ENCODE results near the gene CCDC88B. TPM values are rescaled to one million over a fixed set of nuclear protein-coding genes. Genes with fewer than 3 reads are reported as not detected.

Gene CCDC88B
- total RNA-seq, 1 experiment from 2014 or later, result 9.6 TPM

GRCh38 chr11:64299847-64300648, 40.0 kb upstream of the CCDC88B start, which contains the start of gene CATSPERZ:
CATSPERZ (plus strand) TSS chr11:64300358; CDS start chr11:64300411, 53 bp downstream.
- ChIA-PET CTCF (interaction anchor here (0.5 to 2.3 kb wide), 12 partner anchors 14 to 388 kb away, joined by 3 to 23 read pairs (median 4); partner anchors contain the start of genes FKBP2, PPP1R14B and STIP1), POLR2A (ENCODE audit: unreplicated experiment) (interaction anchor here (0.5 kb wide), 2 partner anchors 361 to 460 kb away, joined by 3 to 10 read pairs; no protein-coding TSS in a partner anchor)
- 0 out of 2 replicates have a peak, but pooled peaks cover 7% of the 10 kb centered on the region for H3K27me3 ChIP-seq (ENCODE audit: insufficient read depth, low read depth)
- peaks cover 14% of the 10 kb centered on the region for H3K4me1 ChIP-seq (replicated peaks; ENCODE audit: insufficient read depth)
- no peaks in the 10 kb centered on the region for H3K9me3 ChIP-seq (ENCODE audit: insufficient read depth, low read depth)
- no peaks in the 10 kb centered on the region for H3K36me3 ChIP-seq (ENCODE audit: low read depth)
- H3K4me2 ChIP-seq, result peak within 1 kb of the TSS; percentile 86
- TF ChIP-seq CTCF (conservative IDR thresholded peaks at IDR 0.05), result no peak
- no peak for TF ChIP-seq EZH2 (IDR thresholded peaks at IDR 0.05; ENCODE audit: low read depth)
- no peak for DNase-seq
- H2AFZ ChIP-seq, result peak within 1 kb of the TSS; percentile 83
- H3K79me2 ChIP-seq (ENCODE audit: low read depth), result no peaks in the 10 kb centered on the region
- peaks cover 24% of the 10 kb centered on the region; the same call in 1 of the 2 replicates for H3F3A ChIP-seq (ENCODE audit: insufficient read depth, low read depth)
- intact Hi-C loops (cut with micrococcal nuclease; ENCODE audit: unreplicated experiment), result loop anchor here (10.0 kb wide), 2 partner anchors 325 to 465 kb away; partner anchors contain the start of genes COX8A and MARK2
- BruUV-seq (replicated peaks), result no TSS peak
- no peaks in the 10 kb centered on the region for H3K9me2 ChIP-seq (ENCODE audit: insufficient read depth)
- peak within 1 kb of the TSS; percentile 54 for H3K4me3 ChIP-seq
- H3K27ac ChIP-seq, result no peak within 1 kb of the TSS
- no peaks in the 10 kb centered on the region for H4K20me1 ChIP-seq (ENCODE audit: insufficient read depth)

GRCh38 chr11:64303109-64304031, 36.6 kb upstream of the CCDC88B start:
- intact Hi-C loops (cut with micrococcal nuclease; ENCODE audit: unreplicated experiment), result loop anchor here (1.0 to 10.0 kb wide), 6 partner anchors 15 to 469 kb away; partner anchors contain the start of genes COX8A, FKBP2, MARK2 and PRDX5
- Histone ChIP-seq H3F3A (ENCODE audit: insufficient read depth, low read depth) (peaks cover 24% of the 10 kb centered on the region; the same call in 1 of the 2 replicates), H3K36me3 (ENCODE audit: low read depth) (no peaks in the 10 kb centered on the region), H3K4me1 (replicated peaks; ENCODE audit: insufficient read depth) (peaks cover 27% of the 10 kb centered on the region), H3K4me2 (peak overlapping the region; percentile 77), H3K4me3 (no peak overlapping the region; the same call in 1 of the 2 replicates), H2AFZ (no peak overlapping the region), H3K9me2 (ENCODE audit: insufficient read depth) (no peaks in the 10 kb centered on the region), H4K20me1 (ENCODE audit: insufficient read depth) (no peaks in the 10 kb centered on the region; the same call in 1 of the 2 replicates), H3K27ac (no peak overlapping the region), H3K9me3 (ENCODE audit: insufficient read depth, low read depth) (no peaks in the 10 kb centered on the region), H3K79me2 (ENCODE audit: low read depth) (peaks cover 21% of the 10 kb centered on the region), H3K27me3 (ENCODE audit: insufficient read depth, low read depth) (0 out of 2 replicates have a peak, but pooled peaks cover 7% of the 10 kb centered on the region)
- CTCF ChIA-PET, result interaction anchor here (0.6 to 1.9 kb wide), 11 partner anchors 14 to 345 kb away, joined by 3 to 22 read pairs (median 6); partner anchors contain the start of genes PPP1R14B, PRDX5 and TRMT112
- TF ChIP-seq CTCF (conservative IDR thresholded peaks at IDR 0.05) (no peak), EZH2 (IDR thresholded peaks at IDR 0.05; ENCODE audit: low read depth) (no peak)
- POLR2A ChIA-PET (ENCODE audit: unreplicated experiment), result interaction anchor here (0.5 kb wide), 2 partner anchors 27 to 118 kb away, joined by 7 to 19 read pairs; partner anchors contain the start of gene STIP1
- no TSS peak for BruUV-seq (replicated peaks)
- peak in 1 of 2 experiments; percentile 34 for DNase-seq
